Measurements from ENCODE around the gene PARD6A. TPM values are rescaled to one million over a fixed set of nuclear protein-coding genes. Genes with fewer than 3 reads are reported as not detected.

PARD6A gene
- total RNA-seq, 4 donors from 2014 or later: 11.3 to 22.8 (median 16.0) TPM

DNA sequence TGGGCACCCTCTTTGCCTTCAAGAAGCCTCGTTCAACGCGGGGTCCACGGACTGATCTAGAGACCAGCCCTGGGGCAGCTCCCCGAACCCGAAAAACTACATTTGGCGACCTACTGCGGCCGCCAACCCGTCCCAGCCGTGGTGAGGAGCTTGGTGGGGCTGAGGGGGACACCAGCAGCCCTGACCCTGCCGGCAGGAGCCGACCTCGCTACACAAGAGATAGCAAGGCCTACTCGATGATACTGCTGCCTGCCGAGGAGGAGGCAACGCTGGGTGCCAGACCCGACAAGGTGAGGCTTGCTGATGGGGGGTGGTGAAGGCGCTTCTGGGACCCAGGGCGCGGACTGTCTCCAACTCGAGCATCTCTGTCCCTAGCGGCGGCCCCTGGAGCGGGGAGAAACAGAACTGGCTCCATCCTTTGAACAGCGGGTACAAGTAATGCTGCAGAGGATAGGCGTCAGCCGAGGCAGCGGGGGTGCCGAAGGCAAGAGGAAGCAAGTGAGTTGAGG is 6.3 kb upstream of the PARD6A start:
- no peak for TF ChIP-seq POLR2A (IDR thresholded peaks at IDR 0.05; ENCODE audit: low read depth)
- TF ChIP-seq, protein P1, sequence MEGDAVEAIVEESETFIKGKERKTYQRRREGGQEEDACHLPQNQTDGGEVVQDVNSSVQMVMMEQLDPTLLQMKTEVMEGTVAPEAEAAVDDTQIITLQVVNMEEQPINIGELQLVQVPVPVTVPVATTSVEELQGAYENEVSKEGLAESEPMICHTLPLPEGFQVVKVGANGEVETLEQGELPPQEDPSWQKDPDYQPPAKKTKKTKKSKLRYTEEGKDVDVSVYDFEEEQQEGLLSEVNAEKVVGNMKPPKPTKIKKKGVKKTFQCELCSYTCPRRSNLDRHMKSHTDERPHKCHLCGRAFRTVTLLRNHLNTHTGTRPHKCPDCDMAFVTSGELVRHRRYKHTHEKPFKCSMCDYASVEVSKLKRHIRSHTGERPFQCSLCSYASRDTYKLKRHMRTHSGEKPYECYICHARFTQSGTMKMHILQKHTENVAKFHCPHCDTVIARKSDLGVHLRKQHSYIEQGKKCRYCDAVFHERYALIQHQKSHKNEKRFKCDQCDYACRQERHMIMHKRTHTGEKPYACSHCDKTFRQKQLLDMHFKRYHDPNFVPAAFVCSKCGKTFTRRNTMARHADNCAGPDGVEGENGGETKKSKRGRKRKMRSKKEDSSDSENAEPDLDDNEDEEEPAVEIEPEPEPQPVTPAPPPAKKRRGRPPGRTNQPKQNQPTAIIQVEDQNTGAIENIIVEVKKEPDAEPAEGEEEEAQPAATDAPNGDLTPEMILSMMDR (IDR thresholded peaks at IDR 0.05): no peak
- no peak for TF ChIP-seq EP300 (IDR thresholded peaks at IDR 0.05)
- no peak for TF ChIP-seq POLR2AphosphoS5 (IDR thresholded peaks at IDR 0.05)
- DNase-seq (ENCODE audit: extremely low spot score): no peak
- H3K36me3 ChIP-seq: peaks cover 0 to 24% (median 21%) of the 10 kb centered on the region in 4 donors
- WGBS: 65% methylated on average over 7 of the region's 30 CpGs
- intact Hi-C loops (cut with DNase I): no loop called here
- H3K4me3 ChIP-seq: no peak overlapping the region
- H3K27ac ChIP-seq (replicated peaks in 1 of 4): no peak overlapping the region
- peaks cover 0 to 56% (median 40%) of the 10 kb centered on the region in 4 donors for H3K27me3 ChIP-seq
- peaks cover 16 to 40% (median 36%) of the 10 kb centered on the region in 4 donors for H3K4me1 ChIP-seq
- H3K9me3 ChIP-seq: no peaks in the 10 kb centered on the region

DNA sequence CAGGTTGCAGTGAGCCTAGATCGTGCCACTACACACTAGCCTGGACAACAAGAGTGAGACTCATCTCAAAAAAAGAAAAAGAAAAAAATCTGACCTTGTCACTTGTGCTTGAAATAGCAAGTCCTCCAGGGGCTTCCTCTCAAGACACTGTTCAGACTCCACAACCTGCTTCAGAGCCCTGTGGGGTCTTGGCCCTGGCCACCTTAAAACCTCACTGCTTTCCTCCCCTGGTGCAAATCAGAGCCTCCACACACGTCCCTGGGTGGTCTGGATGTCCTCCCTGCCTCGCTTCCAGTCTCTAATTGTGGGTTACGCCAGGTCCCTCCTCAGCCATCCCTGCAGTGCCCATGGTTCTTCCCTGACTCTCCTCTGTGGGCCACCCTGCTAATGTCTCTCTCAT is 5.4 kb upstream of the PARD6A start:
- intact Hi-C loops (cut with DNase I): no loop called here
- TF ChIP-seq POLR2A (IDR thresholded peaks at IDR 0.05; ENCODE audit: low read depth) (no peak), EP300 (IDR thresholded peaks at IDR 0.05) (no peak)
- TF ChIP-seq, protein P1 (IDR thresholded peaks at IDR 0.05): no peak

DNA sequence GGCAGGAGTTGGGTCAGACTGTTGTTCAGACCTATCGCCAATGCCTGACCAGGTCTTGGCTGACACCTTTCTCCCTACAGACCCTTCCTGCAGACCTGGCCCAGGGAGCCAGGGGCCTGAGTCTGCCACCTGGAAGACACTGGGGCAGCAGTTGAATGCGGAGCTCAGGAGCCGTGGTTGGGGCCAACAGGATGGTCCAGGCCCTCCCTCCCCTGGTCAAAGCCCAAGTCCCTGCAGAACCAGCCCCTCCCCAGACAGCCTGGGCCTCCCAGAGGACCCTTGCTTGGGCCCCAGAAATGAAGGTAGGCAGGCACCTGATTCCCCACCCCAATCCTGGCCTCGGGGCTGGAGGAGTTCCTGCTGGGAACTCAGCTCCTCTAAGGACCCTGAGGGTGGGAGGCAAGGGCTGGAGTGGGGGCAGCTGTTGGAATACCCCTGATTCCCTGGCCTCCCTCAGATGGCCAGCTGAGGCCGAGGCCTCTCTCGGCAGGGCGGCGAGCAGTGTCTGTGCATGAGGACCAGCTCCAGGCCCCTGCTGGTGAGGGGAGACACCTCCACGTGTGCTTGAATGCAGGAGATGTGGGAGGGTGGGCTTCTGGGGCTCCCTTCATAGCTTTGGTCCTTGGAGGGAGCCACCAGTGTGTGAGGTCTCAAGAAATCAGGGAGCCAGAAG is 4.3 kb upstream of the PARD6A start:
- DNase-seq (ENCODE audit: extremely low spot score): no peak
- WGBS: 78% methylated on average over 1 of the region's 9 CpGs
- TF ChIP-seq POLR2A (IDR thresholded peaks at IDR 0.05; ENCODE audit: low read depth): no peak
- TF ChIP-seq POLR2AphosphoS5 (IDR thresholded peaks at IDR 0.05): no peak
- TF ChIP-seq EP300 (IDR thresholded peaks at IDR 0.05): no peak
- TF ChIP-seq, protein P1 (IDR thresholded peaks at IDR 0.05): no peak

More for the DNA sequence above, 5.4 kb upstream of the PARD6A start:
- H3K4me1 ChIP-seq: peaks cover 18 to 40% (median 33%) of the 10 kb centered on the region in 4 donors
- H3K4me3 ChIP-seq: no peak overlapping the region
- H3K27me3 ChIP-seq: peaks cover 0 to 47% (median 35%) of the 10 kb centered on the region in 4 donors
- H3K27ac ChIP-seq (replicated peaks in 1 of 4): no peak overlapping the region
- no peaks in the 10 kb centered on the region for H3K9me3 ChIP-seq
- no peak for DNase-seq (ENCODE audit: extremely low spot score)
- WGBS: 71% methylated on average over 4 of the region's 4 CpGs
- H3K36me3 ChIP-seq: peaks cover 0 to 24% (median 21%) of the 10 kb centered on the region in 4 donors

DNA sequence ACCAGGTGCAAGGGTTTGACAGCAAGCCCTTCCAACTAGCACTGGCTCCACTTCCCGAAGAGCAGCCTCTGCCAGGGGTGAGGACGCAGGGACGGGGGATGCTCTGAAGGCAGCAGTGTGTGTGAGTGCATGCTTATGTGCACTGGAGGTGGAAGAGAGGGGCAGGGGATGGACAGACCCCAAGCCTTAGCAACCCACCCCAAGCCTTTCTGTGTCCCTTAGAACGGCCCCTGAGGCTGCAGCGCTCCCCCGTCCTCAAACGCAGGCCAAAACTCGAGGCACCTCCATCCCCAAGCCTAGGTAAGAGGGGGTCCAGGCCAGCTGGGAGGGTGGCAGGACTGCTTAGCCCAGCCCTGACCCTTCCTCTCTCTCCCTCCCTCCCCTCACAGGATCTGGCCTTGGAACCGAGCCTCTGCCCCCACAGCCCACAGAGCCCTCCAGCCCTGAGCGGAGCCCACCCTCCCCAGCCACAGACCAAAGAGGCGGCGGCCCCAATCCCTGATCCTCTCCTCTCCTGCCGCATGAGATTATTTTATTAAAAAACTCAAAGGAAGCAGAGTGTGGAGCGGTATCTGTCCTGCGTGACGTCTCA is 3.6 kb upstream of the PARD6A start:
- peaks cover 24 to 53% (median 44%) of the 10 kb centered on the region in 4 donors for H3K4me1 ChIP-seq
- 91% methylated on average over 15 of the region's 16 CpGs for WGBS
- intact Hi-C loops (cut with DNase I): no loop called here

More for the DNA sequence above, 4.3 kb upstream of the PARD6A start:
- H3K4me1 ChIP-seq: peaks cover 23 to 46% (median 39%) of the 10 kb centered on the region in 4 donors
- no peak overlapping the region for H3K4me3 ChIP-seq
- H3K27me3 ChIP-seq: peaks cover 0 to 36% (median 31%) of the 10 kb centered on the region in 4 donors
- intact Hi-C loops (cut with DNase I): no loop called here
- H3K36me3 ChIP-seq: peaks cover 0 to 24% (median 21%) of the 10 kb centered on the region in 4 donors
- no peaks in the 10 kb centered on the region for H3K9me3 ChIP-seq
- no peak overlapping the region for H3K27ac ChIP-seq (replicated peaks in 1 of 4)

More for the DNA sequence above, 3.6 kb upstream of the PARD6A start:
- Histone ChIP-seq H3K4me3 (no peak overlapping the region), H3K27me3 (peaks cover 0 to 30% (median 25%) of the 10 kb centered on the region in 4 donors), H3K27ac (replicated peaks in 1 of 4) (no peak overlapping the region), H3K36me3 (peaks cover 0 to 24% (median 21%) of the 10 kb centered on the region in 4 donors), H3K9me3 (no peaks in the 10 kb centered on the region)
- TF ChIP-seq POLR2AphosphoS5 (IDR thresholded peaks at IDR 0.05) (no peak), EP300 (IDR thresholded peaks at IDR 0.05) (no peak), POLR2A (IDR thresholded peaks at IDR 0.05; ENCODE audit: low read depth) (no peak)
- TF ChIP-seq, protein P1 (IDR thresholded peaks at IDR 0.05): no peak
- no peak for DNase-seq (ENCODE audit: extremely low spot score)
